Rectal smooth muscle tissue (tissue), 1 donor: ENCODE data around the gene ADAMTSL4.
"Not testable (repeated sequence)": the region's sequence is repeated elsewhere in the genome, so short reads cannot be mapped to it uniquely, and the experiment has no call there.

Experiments
- H3K27ac ChIP-seq: one replicate; pipeline ENCODE4 v1.7.0; 2013; ENCODE audit warnings: low read depth, low read length, inconsistent platforms
- H3K27me3 ChIP-seq: one replicate; pipeline ENCODE4 v1.7.0; 2013; ENCODE audit warnings: low read length; ENCODE audit not compliant: control insufficient read depth, insufficient read depth
- H3K36me3 ChIP-seq: one replicate; pipeline ENCODE4 v1.7.0; 2013; ENCODE audit warnings: low read length; ENCODE audit not compliant: control insufficient read depth, insufficient read depth
- H3K4me1 ChIP-seq: one replicate; pipeline ENCODE4 v1.7.0; 2013; ENCODE audit warnings: low read length; ENCODE audit not compliant: control insufficient read depth, insufficient read depth
- H3K4me3 ChIP-seq: one replicate; pipeline ENCODE4 v1.7.0; 2013; ENCODE audit warnings: low read length
- H3K9ac ChIP-seq: one replicate; pipeline ENCODE4 v1.7.0; 2013; ENCODE audit warnings: low read length

The ADAMTSL4 gene

DNA sequence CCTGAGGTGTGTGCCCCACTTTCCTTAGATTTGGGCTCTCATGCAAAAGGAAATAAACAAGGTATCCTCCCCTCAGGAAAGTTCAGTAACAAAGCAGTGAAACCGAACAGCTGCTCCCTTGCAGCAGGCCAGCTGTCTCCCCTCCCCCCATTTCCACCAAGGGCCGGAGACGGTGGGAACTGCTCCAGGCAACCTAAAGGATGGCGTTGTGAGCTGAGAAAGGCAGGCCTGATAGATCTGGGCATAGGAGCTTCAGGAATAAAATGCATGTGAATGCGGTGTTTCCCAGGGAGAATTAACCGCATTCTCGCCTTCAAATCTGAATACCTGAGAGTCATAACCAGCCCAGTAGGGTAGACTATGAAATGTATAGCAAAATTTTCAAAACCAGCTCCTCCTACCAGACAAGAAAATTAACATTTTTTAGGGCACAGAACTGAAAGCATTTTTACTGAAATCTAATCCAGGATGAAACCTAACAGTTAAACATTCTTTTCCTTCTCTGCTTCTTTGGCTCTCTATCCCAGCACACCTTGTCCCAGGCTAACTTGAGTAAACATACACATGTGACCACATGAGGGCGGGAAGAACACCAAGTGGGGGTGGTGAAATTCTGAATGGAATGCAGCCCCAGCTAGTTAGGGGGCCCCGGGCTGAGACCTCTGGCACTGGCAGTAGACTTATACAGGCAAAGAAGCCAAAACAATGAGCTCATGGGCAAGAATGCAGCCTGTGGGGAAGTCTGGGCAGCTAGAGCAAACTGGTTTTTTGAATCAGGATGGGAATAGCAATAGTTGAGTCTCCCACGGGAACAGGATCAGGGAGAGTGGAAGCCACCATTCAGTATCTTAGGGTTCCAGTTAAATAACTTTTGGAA is 18.7 kb downstream of the ADAMTSL4 start:
- Histone ChIP-seq H3K36me3 (peaks cover under 1% of the 10 kb centered on the region), H3K4me1 (peaks cover 47% of the 10 kb centered on the region), H3K27me3 (no peaks in the 10 kb centered on the region), H3K9ac (peak overlapping the region; percentile 19), H3K27ac (peak overlapping the region; percentile 97), H3K4me3 (peak overlapping the region; percentile 66)

DNA sequence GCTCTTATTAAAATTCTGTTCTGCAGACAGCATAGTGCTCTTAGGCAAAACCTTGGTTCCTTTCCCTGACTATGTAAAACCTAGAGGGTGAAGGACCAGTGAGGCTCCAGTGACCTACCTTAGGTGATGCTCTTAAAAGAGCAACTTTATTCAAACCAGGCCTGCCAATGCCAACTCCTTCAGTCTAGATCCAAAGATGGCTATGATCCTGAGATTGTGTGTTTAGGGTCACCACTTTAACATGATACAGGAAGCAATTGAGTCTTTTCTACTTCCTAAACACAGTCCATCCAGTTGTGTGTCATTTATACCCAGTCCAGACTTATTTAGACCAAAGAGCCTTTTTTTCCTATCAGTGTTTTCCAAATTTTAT is 19.4 kb downstream of the ADAMTSL4 start:
- H3K27me3 ChIP-seq: no peaks in the 10 kb centered on the region
- no peak overlapping the region for H3K9ac ChIP-seq
- peaks cover 7% of the 10 kb centered on the region for H3K36me3 ChIP-seq
- H3K4me1 ChIP-seq: peaks cover 42% of the 10 kb centered on the region
- peak overlapping the region; percentile 66 for H3K4me3 ChIP-seq
- peak overlapping the region; percentile 97 for H3K27ac ChIP-seq

DNA sequence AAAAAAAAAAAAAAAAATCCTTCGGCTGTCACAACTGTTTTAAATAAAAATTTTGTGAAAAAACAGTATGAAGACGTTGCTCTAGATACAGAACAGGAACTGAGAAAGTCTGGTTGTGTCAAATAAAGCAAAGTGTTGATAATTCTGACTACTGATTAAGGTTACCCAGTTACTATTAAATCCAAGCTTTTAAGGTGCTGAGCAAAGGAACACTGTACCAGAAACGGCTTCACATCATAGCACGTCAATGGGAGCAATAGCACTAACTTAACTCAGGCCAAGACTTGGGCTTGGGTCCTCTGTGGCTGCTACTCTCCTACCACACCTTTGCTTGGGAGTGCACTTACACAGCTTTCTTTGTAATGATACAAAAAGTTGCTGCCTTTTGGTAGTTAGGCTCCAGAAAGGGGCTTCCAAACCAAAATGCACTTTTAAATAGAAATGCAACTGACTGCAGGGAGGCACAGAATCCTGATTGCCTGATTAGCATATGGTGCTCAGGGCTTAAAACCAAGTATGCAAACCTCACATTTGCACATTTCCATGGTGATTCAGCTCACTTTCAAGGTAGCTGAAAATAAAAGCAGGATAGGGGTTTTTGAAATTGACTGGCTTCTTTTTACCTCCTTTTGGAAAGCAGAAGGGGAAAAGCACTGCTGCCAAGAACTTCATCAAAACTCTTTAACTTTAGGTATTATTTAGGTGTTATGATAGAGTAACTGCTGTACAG is 23.9 kb downstream of the ADAMTSL4 start:
- H3K36me3 ChIP-seq: peaks cover 30% of the 10 kb centered on the region
- peak overlapping the region; percentile 45 for H3K4me3 ChIP-seq
- H3K9ac ChIP-seq: no peak overlapping the region
- peak overlapping the region; percentile 43 for H3K27ac ChIP-seq
- H3K27me3 ChIP-seq: no peaks in the 10 kb centered on the region
- peaks cover 34% of the 10 kb centered on the region for H3K4me1 ChIP-seq

DNA sequence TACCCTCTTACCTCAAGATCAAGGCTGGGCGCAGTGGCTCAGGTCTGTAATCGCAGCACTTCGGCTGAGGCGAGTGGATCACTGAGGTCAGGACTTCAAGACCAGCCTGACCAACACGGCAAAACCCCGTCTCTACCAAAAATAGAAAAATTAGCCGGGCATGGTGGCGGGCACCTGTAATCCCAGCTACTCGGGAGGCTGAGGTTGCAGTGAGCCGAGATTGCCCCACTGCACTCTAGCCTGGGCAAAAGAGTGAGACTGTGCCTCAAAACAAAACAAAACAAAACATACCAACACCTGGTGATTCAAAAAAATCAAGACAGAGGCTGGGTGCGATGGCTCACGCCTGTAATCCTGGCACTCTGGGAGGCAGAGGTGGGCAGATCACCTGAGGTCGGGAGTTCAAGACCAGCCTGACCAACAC is 24.5 kb downstream of the ADAMTSL4 start:
- H3K27ac ChIP-seq: peak overlapping the region; percentile 43
- peaks cover 29% of the 10 kb centered on the region for H3K4me1 ChIP-seq

DNA sequence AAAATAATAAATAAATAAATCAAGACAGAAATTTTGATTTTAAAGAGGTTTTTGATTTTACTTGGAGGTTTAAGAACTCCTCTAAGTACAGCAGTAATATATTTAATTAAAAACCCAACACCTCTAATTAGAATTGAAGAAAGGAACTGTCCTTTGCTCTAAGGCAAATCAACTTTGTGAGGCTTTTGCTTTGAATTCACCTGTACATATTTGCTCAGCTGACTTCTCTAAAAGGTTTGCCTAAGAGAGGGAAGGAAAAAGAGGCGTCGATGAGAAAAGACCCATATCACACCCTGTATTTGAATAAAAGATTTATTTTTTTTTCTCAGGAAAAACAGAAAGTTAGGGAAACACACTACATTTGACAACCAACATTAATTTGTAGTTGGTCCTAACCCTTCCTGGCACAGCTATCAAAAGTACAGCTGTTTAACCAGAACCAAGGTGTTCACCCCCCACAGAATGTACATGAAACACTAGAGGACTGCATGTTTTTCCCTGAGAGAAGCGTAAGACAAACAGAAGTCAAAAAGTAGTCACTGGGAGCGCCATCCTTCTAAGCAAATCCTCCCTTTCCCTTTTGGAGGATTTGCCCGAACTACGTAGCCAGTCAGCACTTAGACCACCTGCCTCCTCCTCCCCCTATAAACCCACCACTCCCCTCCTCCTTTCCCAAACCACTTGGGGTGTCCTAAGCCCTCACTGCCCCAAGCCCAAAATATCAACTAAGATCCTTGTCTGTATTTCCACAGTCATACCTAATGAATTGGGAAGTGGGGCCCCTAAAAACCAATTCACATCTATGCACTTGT is 25.3 kb downstream of the ADAMTSL4 start:
- peaks cover 33% of the 10 kb centered on the region for H3K36me3 ChIP-seq
- no peaks in the 10 kb centered on the region for H3K27me3 ChIP-seq
- H3K9ac ChIP-seq: no peak overlapping the region
- no peak overlapping the region for H3K27ac ChIP-seq
- H3K4me3 ChIP-seq: peak overlapping the region; percentile 75
- H3K4me1 ChIP-seq: peaks cover 25% of the 10 kb centered on the region

More for the DNA sequence above, 24.5 kb downstream of the ADAMTSL4 start:
- H3K9ac ChIP-seq, H3K27me3 ChIP-seq: not testable (repeated sequence)
- H3K4me3 ChIP-seq: peak overlapping the region; percentile 45
- peaks cover 33% of the 10 kb centered on the region for H3K36me3 ChIP-seq

DNA sequence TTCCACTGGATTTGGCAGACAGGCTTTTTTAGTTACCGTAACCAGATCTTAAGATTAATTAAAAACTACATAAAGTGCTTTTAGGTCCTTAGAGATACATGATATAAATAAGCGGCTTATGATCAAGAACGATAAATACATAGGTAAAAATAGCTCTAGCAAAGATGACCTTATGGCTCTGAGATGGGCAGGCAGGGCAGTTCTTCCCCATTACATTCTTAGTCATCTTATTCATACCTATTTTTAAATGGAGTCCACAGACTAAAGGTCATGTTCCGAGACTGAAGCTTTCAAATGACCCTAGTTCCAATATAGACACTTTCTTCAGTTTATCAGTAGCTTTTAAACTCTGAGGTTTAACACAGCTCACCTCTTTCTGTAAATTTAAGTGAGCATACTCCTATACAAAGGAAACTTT is 25.9 kb downstream of the ADAMTSL4 start:
- peak overlapping the region; percentile 75 for H3K4me3 ChIP-seq
- H3K27ac ChIP-seq: peak overlapping the region; percentile 8

DNA sequence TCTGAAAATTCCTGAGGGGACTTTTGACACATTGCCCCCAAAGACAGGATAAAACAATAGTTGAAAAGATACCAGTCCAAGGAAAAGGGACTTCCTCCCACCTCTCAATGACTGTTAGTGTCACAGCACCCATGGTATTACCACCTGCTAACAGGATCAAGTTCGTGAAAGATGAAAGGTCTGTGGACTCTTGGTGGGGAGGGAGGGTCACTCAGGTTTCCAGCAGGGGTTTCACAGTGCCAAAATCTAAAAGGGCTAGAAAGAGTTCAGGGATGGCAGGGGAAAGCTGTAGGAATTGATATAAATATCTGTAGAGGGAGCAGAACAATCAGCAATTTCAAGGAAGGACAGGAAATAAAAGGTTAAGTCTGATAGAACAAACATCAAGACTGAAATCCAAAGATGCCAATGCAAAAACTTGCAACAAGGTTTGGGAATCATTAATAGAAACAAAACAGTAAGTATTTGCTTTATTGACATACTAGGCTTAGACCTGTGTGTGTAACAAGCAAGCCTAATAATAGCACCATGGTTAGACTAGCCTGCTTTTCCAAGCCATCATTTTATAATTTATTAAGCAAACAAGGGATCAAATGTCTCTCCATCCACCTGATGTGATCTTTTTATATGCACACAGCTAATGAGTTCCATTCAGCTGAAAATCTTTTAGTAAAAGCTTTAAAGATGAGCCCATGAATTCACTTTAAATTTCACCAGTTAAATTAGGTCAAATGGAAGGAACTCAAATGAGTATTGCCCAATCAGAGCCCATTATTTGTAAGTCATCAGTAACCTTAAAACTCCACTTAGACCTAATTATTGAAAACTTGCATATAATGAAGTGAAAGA is 26.5 kb downstream of the ADAMTSL4 start:
- Histone ChIP-seq H3K27ac (peak overlapping the region; percentile 56), H3K27me3 (no peaks in the 10 kb centered on the region), H3K4me1 (peaks cover 26% of the 10 kb centered on the region), H3K9ac (no peak overlapping the region), H3K4me3 (peak overlapping the region; percentile 75), H3K36me3 (peaks cover 33% of the 10 kb centered on the region)

More for the DNA sequence above, 25.9 kb downstream of the ADAMTSL4 start:
- Histone ChIP-seq H3K27me3 (no peaks in the 10 kb centered on the region), H3K9ac (no peak overlapping the region), H3K36me3 (peaks cover 33% of the 10 kb centered on the region), H3K4me1 (peaks cover 24% of the 10 kb centered on the region)

DNA sequence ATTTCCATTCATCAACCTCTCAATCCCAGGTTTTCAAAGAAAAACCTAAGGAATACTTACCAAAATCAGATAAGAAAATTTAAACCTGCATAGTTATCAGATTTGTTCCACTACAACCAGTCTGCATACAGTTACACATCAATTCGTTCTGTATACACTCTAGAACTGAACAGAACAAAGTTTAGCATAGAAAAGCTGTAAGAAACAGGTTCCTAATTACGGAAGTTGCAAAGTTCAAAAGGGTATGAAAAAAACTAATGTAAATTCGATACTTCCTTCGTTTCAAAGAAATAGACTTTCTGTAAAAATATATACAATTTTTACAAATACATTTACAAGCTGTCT is 27.1 kb downstream of the ADAMTSL4 start:
- Histone ChIP-seq H3K27me3 (no peaks in the 10 kb centered on the region), H3K27ac (peak overlapping the region; percentile 99), H3K4me1 (peaks cover 26% of the 10 kb centered on the region), H3K9ac (peak overlapping the region; percentile 14), H3K36me3 (peaks cover 33% of the 10 kb centered on the region), H3K4me3 (peak overlapping the region; percentile 75)

DNA sequence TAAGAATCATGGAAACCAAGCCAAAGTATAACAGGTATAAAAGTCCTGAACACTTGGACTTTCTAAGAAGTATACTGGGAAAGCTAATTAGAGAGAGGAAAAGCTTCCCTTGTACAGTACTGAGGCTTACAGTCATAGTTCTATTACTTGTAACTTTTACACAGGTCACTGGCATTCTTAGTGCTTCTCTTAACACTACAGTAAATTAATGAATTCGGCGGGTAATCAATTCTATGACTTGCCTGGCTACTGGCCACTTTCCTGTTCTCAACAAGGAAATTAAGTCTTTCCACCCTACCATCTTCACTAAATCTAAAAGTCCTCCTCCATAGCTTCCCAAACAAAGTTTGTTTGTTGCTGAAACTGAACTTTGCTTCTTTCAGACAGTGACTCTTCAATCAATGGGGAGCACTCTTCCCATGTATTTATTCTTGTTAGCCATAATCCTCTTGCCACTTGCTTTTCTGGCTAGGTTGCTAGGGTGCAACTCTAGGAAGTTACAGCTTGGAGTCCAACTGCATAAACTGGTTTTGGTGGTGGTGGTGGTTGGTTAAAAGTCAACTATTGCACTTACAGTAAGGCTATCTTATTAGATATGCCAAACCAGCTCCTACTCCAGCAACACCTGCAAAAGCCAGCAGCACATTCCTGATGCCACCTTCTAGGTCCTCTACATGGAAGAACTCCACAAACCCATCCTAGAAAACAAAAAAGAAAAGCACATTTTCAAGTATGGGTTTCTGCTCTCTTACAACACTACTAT is 27.8 kb downstream of the ADAMTSL4 start:
- no peaks in the 10 kb centered on the region for H3K27me3 ChIP-seq
- H3K4me1 ChIP-seq: peaks cover 26% of the 10 kb centered on the region
- peak overlapping the region; percentile 75 for H3K4me3 ChIP-seq
- peak overlapping the region; percentile 99 for H3K27ac ChIP-seq
- peaks cover 33% of the 10 kb centered on the region for H3K36me3 ChIP-seq
- peak overlapping the region; percentile 19 for H3K9ac ChIP-seq

DNA sequence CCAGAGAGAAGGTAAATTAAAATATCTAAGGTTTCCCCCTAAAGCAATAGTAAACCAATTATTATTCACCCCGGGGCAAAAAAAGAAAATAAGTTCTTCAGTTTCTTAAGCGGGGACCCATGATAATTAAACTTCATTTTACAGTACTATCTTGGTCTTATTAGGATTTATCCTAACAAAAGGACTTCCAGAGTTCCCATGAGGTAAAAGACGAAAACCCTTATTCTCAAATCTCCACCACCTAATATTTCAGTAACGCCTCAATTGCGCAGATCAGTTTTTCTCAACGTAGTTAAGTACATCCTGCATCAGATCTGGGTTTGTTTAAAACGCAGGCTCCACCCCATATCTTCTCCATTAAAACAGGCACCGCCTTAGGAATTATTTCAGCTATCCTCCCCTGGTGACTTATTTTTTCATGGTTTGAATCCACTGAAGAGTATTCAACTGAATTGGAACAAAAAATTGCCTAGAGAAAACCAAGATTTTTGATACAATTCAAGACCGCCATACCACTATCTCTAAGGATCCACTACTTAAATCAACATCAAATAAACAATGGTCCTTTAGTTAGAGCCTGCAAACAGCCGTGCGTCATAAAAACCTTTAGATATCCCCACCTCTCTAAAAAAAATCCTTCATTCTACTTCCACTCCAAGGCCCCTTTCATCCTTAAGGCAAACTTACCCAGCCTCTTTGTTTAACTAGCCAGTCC is 28.5 kb downstream of the ADAMTSL4 start:
- peak overlapping the region; percentile 75 for H3K4me3 ChIP-seq
- H3K4me1 ChIP-seq: peaks cover 26% of the 10 kb centered on the region
- peaks cover 33% of the 10 kb centered on the region for H3K36me3 ChIP-seq
- H3K9ac ChIP-seq: peak overlapping the region; percentile 71
- no peaks in the 10 kb centered on the region for H3K27me3 ChIP-seq
- peak overlapping the region; percentile 99 for H3K27ac ChIP-seq
